ENCODE results near the gene NPAS2.

GRCh38 chr2:101018934-101019333 lies 199.0 kb downstream of the NPAS2 start:
- TF ChIP-seq, protein P1, sequence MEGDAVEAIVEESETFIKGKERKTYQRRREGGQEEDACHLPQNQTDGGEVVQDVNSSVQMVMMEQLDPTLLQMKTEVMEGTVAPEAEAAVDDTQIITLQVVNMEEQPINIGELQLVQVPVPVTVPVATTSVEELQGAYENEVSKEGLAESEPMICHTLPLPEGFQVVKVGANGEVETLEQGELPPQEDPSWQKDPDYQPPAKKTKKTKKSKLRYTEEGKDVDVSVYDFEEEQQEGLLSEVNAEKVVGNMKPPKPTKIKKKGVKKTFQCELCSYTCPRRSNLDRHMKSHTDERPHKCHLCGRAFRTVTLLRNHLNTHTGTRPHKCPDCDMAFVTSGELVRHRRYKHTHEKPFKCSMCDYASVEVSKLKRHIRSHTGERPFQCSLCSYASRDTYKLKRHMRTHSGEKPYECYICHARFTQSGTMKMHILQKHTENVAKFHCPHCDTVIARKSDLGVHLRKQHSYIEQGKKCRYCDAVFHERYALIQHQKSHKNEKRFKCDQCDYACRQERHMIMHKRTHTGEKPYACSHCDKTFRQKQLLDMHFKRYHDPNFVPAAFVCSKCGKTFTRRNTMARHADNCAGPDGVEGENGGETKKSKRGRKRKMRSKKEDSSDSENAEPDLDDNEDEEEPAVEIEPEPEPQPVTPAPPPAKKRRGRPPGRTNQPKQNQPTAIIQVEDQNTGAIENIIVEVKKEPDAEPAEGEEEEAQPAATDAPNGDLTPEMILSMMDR (conservative IDR thresholded peaks at IDR 0.05 in 1 of 2, IDR thresholded peaks at IDR 0.05 in 1 of 2; ENCODE audit: low read depth in 1 of 2, low read length in 2 of 2) = no peak
- TF ChIP-seq EZH2 (IDR thresholded peaks at IDR 0.05; ENCODE audit: low read length, missing control alignments) = no peak
